Colonic mucosa (tissue), 4 donors: ENCODE results near the gene PLEKHA6. TPM values are rescaled to one million over a fixed set of nuclear protein-coding genes. Genes with fewer than 3 reads are reported as not detected.

Experiments used
- DNase-seq: peaks from one replicate; pipeline ENCODE4 v3.0.0-alpha.2; 2020
- H3K27ac ChIP-seq: fragments of 200-600 bp; one replicate; pipeline ENCODE4 v1.8.0; 2021
- H3K27me3 ChIP-seq: fragments of 200-600 bp; one replicate; pipeline ENCODE4 v1.8.0; 2021
- H3K36me3 ChIP-seq: fragments of 200-600 bp; one replicate; pipeline ENCODE4 v1.8.0; 2021
- H3K4me1 ChIP-seq: fragments of 200-600 bp; one replicate; pipeline ENCODE4 v1.8.0; 2021; ENCODE audit warnings: mild to moderate bottlenecking
- H3K4me3 ChIP-seq: fragments of 200-600 bp; one replicate; pipeline ENCODE4 v1.8.0; 2021
- H3K9ac ChIP-seq, 2 donors: one replicate each; pipeline ENCODE4 v1.7.0; 2013; ENCODE audit warnings: control low read depth in 2 of 2, low read depth in 2 of 2, low read length in 2 of 2
- H3K9me3 ChIP-seq: fragments of 200-600 bp; one replicate; pipeline ENCODE4 v1.8.0; 2021
- intact Hi-C: fragments of 100-400 bp; cut with DNase I; formaldehyde crosslinking; loops from one replicate; pipeline ENCODE4 v1.14.1; 2022
- total RNA-seq, 2 donors: library from RNA; stranded (reverse); fragmentation: NEBNext Ultra II Directional in 1 of 2; extraction: Animal tissue kit (Norgen Biotek cat#: 25700) in 1 of 2; gene quantifications; one replicate each; pipeline ENCODE4 v1.2.1, GENCODE V29; 2021
- TF ChIP-seq, protein P1 (sequence below): fragments of 200-600 bp; IDR thresholded peaks from one replicate; pipeline ENCODE4 v1.8.0; 2022; ENCODE audit warnings: antibody characterized with exemption, mild to moderate bottlenecking
- donor health status: healthy.
- donor health status: DM: no; HTN: no; CAD: no.
- donor health status: DM: no; HTN: no; CAD: no.

PLEKHA6 gene
- total RNA-seq, 2 donors from 2014 or later, result 84.5 to 165 TPM

DNA sequence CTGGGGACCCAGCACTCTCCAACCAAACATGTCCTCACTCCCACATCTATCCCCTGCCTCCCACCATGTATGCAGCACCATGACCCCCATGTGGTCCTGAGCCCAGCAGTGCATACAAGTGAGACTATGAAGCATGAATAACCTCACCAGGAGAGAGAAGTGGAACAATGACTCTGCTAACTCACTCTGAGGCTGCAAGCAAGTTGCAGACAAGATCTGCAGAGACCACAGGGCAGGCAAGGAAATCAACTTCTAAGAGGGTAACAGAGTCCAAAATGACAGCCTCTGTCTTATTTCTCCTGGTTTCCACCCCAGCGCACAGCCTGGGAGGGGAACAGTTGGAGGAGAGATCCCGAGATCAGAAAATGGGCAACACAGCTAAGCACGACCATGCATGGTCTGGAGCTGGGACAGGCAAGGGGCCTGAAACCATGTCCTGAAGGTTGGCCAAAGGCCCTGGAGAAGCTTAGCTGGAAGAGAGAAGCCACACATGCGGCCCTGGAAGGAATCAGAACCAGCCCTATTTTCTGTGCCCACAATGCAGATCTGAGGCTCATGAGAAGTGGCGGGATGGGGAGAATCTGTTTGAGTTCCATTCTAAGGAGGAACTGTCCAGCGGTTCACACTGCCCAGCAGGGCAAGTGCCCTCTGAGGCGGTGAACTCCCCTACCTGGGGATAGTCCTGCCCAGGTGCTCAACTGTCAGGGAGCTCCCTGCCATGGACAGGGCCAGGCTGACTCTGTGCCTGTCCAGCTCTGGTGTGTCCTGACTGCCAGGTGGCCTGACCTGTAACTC lies 181.0 kb downstream of the PLEKHA6 start:
- Histone ChIP-seq H3K27ac (no peak overlapping the region), H3K27me3 (no peaks in the 10 kb centered on the region), H3K36me3 (no peaks in the 10 kb centered on the region), H3K4me1 (no peaks in the 10 kb centered on the region), H3K4me3 (no peak overlapping the region), H3K9me3 (no peaks in the 10 kb centered on the region), H3K9ac (no peak overlapping the region)
- DNase-seq, result no peak
- intact Hi-C loops, result no loop called here
- TF ChIP-seq, protein P1, sequence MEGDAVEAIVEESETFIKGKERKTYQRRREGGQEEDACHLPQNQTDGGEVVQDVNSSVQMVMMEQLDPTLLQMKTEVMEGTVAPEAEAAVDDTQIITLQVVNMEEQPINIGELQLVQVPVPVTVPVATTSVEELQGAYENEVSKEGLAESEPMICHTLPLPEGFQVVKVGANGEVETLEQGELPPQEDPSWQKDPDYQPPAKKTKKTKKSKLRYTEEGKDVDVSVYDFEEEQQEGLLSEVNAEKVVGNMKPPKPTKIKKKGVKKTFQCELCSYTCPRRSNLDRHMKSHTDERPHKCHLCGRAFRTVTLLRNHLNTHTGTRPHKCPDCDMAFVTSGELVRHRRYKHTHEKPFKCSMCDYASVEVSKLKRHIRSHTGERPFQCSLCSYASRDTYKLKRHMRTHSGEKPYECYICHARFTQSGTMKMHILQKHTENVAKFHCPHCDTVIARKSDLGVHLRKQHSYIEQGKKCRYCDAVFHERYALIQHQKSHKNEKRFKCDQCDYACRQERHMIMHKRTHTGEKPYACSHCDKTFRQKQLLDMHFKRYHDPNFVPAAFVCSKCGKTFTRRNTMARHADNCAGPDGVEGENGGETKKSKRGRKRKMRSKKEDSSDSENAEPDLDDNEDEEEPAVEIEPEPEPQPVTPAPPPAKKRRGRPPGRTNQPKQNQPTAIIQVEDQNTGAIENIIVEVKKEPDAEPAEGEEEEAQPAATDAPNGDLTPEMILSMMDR, result no peak

DNA sequence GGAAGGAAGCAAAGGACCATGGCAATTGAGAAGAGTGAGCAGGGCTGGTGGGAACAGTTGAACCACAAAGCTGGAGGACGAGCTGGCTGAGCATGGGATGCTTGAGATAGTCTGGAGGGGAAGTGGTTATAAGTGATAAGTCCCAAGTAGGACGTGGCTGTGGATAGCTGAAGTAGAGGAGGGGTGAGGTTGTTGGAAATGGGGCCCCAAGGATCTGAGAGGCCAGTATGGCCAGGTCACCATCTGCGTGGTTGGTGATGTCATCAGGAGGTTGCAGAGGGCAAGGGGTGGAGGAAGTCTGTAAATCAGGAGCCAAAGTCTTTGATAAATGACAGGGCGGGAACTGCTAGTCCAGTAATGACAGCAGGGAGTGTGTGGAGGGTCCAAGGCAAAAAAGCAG lies 182.6 kb downstream of the PLEKHA6 start:
- H3K36me3 ChIP-seq, result no peaks in the 10 kb centered on the region
- intact Hi-C loops, result no loop called here
- no peak overlapping the region for H3K4me3 ChIP-seq
- H3K27ac ChIP-seq, result no peak overlapping the region
- no peaks in the 10 kb centered on the region for H3K27me3 ChIP-seq
- no peaks in the 10 kb centered on the region for H3K4me1 ChIP-seq
- no peak for DNase-seq
- TF ChIP-seq, protein P1, result no peak
- no peaks in the 10 kb centered on the region for H3K9me3 ChIP-seq
- no peak overlapping the region for H3K9ac ChIP-seq

DNA sequence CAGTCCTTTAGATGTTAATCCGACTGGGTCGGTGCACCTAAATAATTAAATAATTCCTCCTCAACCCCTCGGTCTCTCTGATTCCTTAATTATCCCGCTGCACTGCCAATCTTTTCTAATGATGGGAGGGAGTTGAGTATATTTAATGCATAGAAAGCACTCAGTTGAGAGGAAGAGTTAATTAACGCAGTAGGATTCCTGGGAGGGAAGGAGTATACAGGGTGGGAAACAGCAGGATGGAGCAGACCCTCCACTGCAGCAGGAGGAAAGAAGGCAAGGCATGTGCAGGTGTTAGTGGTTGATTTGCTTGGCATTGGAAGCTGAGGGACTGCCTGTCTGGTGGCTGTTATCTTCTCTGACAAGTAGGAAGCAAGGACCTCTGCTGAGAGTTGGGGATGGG lies 183.7 kb downstream of the PLEKHA6 start:
- Histone ChIP-seq H3K36me3 (no peaks in the 10 kb centered on the region), H3K9me3 (no peaks in the 10 kb centered on the region), H3K4me1 (no peaks in the 10 kb centered on the region), H3K27ac (no peak overlapping the region), H3K27me3 (no peaks in the 10 kb centered on the region), H3K9ac (no peak overlapping the region), H3K4me3 (no peak overlapping the region)
- TF ChIP-seq, protein P1, result no peak
- DNase-seq, result no peak
- intact Hi-C loops, result no loop called here

DNA sequence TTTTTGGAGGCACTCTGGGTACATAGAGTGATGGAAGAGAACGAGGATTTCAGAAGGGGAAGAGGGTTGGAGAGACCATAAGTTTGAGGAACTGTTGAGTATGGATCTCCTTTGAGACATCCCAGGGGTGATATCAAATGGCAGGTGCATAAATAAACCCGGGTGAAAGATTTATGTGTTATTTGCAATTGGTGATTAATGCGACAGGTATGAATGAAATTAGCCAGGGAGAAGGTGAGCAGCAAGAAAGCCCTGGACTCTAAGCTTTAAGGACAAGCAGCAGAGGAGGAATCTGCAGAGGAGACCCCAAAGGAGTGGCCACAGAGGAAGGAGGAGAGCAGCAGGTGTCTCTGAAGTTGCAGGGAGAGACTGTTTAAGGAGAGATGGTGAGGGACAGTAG lies 184.8 kb downstream of the PLEKHA6 start:
- DNase-seq, result no peak
- Histone ChIP-seq H3K27ac (no peak overlapping the region), H3K36me3 (no peaks in the 10 kb centered on the region), H3K27me3 (no peaks in the 10 kb centered on the region), H3K9me3 (no peaks in the 10 kb centered on the region), H3K4me1 (no peaks in the 10 kb centered on the region), H3K9ac (no peak overlapping the region), H3K4me3 (no peak overlapping the region)
- intact Hi-C loops, result no loop called here
- TF ChIP-seq, protein P1, result no peak

DNA sequence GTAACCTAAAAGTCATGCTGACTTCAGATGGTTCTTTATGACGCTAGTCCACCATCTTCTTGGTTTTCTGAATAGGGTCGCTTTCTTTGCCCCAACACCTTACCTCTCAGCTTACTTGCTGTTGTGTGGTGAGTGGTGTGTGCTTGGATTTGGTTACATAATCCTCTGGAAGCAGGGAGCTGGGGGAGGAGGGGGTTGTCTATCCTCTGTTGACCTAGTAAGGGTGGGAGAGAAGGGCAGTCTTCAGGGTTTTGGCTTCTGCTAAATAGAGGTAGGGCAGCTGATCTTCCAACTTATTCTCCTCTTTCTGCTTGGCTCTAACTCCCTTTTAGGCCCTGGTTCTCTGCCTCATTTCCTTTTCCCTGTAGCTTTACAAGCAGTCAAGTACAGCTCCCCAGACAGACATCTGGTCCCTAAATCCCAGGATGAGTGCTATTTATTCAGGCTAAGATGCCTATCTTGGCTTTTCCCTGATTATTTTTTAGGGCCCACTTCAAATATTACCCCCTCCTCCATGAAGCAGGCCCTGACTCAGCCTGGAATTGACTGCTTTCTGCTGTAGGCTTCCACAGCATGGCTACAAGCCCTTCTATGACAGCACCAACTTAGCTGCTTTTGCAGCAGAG lies 187.2 kb downstream of the PLEKHA6 start:
- H3K27me3 ChIP-seq, result no peaks in the 10 kb centered on the region
- DNase-seq, result no peak
- intact Hi-C loops, result no loop called here
- no peak overlapping the region for H3K27ac ChIP-seq
- H3K36me3 ChIP-seq, result no peaks in the 10 kb centered on the region
- H3K4me3 ChIP-seq, result no peak overlapping the region
- H3K9me3 ChIP-seq, result no peaks in the 10 kb centered on the region
- H3K4me1 ChIP-seq, result no peaks in the 10 kb centered on the region
- TF ChIP-seq, protein P1, result no peak
- H3K9ac ChIP-seq, result no peak overlapping the region
